ENCODE results near the gene TLCD5.

Gene TLCD5

DNA sequence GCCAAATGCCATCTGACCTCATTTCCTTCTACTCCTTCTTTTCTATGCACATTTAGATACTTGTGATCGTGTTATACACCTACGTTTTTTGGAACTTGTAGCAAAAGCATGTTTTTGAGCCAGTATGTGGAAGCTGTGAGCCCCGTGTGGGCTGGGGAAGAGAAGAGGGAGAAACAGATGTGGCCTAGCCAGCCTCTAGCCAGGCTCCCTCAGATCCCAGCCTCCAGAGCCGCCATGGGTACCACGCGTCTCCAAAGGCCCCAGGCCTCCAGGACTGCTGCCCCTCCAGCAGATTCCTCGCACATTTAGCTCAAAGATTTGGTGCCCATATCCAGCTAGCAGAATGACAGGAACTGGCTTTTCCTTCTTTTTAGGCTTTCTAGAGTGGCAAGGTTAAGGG, 17.0 kb upstream of the TLCD5 start:
- DNase-seq: no peak

DNA sequence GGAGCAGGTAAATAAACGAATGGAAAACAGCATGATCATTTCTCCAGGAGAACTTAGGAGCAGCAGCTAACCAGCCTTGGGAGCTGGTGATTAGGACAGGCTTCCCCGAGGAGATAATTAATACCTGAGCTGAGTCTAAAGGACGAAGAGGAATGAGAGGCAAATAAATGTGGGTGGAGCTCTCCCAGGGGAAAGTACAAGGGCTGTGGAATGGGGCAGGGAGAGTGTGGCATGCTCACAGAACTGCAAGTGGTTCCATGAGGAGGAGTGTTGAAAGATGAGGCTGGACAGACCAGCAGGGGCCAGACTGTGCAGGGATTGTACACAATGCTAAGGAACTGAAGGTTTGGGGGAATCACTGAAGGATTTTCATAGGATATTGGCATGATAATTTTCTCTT, 14.2 kb upstream of the TLCD5 start:
- DNase-seq: no peak

DNA sequence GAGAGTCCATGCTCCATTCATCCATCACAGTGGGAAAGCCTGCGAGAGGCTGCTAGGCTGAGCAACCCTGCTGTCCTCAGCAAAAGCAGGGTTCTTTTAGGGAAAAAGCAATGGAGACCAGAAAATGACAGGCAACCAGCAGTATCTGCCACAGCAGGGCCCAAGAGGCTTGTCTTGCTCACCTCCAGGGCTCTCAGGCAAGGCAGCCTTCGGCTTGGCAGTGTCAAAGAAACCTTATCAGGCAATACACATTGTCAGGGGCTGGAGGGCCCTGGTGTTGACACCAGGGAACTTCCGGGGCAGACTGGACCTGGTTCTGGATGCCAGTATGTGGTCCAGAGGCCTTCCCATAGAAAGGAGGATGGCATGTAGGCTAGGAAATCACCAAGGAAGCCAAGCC, 10.2 kb upstream of the TLCD5 start:
- DNase-seq: no peak

DNA sequence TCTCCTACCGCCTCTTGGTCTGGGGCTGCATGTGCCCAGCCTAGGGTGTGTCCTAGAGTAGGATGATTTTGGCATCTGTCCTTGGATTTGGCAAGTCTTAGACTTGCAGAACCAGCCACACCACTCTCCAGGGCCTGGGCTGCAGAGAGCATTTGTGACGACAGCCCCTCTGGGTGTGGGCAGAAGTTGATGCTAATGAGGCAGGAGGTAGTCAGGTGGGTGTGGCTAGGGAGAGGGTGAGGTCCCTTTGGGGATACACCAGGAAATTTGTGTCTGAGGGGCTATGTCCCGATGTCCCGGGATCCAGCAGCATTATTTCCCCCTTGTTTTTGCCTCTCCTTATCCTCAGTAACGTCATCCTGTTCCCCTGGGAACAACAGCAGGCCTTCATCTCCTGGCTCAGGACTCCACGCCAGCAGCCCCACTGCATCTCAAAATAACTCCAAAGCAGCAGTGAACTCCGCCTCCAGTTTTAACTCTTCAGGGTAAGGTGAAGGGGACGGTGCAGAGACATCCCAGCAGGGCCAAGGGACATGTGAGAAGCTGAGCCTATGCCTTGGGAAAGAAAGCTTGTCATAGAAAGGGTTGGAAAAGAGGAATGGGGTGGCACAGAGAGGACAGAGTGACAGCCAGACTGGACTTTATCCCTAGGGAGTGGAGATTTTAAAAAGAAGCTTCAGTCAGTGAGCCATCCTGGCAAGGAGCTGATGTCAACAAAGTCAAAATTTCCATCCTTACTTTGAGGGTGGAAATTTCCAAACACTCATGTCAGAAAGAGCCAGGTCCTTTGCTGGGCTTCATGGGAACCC, 8.0 kb upstream of the TLCD5 start:
- DNase-seq: no peak

DNA sequence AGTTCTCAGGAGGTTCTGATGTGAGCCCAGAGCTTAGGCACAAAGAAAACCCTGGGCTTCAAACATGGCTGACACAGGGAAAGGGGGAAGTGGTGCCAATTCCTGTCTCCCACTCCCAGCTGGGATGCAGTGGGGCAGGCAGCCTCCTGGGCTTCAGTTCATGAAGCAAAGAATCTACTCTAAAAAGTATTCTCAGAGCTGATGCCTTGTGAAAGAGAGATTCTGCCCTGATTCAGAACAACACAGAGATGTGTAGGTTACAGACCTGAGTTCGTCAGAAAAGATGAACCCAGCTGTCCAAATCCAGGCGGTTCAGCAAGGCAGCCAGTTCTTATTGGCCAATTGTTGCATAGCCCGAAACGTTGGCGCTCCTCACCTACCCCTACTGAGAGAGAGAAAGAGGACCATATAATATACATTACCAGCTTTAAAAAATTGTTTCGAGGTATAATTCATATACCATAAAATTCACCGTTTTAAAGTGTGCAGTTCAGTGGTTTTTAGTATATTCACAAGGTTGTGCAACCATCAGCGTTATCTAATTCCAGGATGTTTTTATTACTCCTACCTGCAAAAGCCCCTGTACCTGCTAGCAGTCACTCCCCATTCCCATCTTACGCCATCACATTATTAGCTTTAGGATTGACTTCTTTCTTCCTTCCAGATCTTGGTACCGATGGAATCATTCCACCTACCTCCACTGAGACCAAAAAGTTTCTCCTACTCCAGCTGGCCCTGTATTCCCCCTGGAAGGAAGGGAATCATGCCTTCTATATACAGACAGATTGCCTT, 7.2 kb upstream of the TLCD5 start:
- no peak for DNase-seq

DNA sequence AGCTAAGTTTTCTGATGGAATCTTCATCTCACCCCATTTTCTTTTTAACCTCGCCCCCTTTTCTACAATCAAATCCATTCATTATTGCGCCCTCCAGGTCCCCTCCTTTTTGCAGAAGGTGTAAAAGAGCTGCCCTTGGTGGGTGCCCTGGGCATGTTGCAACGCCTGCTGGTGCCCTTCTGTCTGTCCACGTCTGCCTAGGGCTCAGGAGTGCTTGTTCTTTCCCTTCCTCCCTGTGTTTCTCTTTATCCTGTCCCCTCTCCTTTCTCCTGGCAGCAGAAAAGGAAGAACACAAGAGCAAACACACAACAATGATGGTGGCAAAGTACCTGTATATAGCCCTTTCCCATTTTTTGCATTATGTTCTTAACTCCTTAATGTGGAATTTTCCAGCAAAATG, 6.2 kb upstream of the TLCD5 start:
- no peak for DNase-seq

DNA sequence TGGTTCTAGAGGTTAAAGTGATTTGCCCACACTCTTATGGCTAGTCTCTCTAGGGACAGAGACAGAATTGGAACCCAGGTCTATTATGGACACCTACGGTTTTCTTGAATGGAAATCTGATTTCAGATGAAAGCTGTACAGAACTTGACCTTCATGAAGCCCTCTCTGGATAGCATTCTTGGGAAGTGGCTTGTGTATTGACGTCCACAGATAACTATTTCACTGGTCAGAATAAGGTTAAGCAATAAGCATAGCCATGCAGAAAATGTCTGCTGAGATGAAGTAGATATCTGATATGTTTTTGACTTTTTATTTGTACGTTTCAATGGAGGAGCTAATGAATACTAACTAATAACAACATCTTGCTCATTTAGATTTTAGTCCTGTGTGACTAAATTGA, 1.1 kb downstream of the TLCD5 start:
- DNase-seq: no peak

DNA sequence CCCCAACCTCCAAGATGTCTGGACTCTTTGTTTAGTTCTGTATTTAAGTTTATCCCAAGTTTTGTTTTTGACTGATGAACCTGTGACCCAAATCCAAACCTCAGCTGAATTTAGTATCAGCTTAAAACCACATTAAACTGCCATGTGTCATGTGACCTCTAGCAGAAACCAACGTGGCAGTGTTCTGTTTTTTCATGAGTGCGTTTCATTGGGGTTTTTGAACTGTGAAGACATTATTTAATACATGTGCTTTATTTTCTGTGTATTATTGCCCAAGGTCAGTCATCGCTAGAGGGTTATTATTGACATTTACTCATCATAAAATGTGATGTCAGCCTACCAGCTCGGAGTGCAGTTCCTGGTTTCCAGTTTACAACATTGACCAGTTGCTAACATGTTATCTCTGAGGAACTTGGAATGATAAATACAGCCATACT, 1.8 kb downstream of the TLCD5 start:
- DNase-seq: no peak

DNA sequence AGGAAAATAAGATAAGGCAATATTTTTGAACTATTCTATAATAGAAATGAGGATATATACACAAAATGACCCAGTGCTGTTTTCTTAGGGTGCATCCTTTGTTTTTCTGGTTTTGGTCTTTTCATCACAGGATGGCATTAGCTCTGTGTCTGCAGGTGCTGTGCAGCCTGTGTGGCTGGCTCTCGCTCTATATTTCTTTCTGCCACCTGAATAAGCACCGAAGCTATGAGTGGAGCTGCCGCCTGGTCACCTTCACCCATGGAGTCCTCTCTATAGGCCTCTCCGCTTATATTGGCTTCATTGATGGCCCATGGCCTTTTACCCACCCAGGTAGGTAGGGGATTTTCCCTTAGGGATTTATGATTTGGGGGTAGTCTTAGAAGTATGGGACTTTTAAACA, 2.2 kb downstream of the TLCD5 start:
- DNase-seq: no peak

DNA sequence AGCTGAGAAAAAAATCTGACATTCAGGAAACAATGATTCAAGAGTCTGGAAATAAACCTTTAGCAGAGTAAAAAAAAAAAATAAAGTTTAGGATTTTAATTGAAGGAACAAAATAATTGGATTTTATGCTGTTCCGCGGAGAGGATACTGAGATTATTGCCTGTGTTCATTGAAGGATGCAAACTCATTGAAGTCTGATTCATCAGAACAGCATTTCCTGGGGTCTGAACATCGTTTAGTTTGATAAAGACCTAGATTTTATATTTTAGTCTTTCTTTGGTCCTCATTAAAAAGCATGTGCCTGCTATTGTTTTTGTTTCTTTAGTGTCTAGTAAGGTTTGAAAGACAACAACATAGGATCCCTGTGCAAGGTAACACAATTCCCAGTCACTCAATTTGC, 4.5 kb downstream of the TLCD5 start:
- DNase-seq: no peak

DNA sequence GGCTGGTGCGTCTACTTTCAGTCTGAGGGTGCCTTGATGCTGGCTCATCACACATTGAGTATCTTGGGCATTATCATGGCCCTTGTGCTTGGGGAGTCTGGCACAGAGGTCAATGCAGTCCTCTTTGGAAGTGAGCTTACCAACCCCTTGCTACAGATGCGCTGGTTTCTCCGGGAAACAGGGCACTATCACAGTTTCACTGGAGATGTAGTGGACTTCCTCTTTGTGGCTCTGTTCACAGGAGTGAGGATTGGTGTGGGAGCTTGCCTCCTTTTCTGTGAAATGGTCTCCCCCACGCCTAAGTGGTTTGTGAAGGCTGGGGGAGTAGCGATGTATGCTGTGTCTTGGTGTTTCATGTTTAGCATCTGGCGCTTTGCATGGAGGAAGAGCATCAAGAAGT, 4.9 kb downstream of the TLCD5 start:
- no peak for DNase-seq

DNA sequence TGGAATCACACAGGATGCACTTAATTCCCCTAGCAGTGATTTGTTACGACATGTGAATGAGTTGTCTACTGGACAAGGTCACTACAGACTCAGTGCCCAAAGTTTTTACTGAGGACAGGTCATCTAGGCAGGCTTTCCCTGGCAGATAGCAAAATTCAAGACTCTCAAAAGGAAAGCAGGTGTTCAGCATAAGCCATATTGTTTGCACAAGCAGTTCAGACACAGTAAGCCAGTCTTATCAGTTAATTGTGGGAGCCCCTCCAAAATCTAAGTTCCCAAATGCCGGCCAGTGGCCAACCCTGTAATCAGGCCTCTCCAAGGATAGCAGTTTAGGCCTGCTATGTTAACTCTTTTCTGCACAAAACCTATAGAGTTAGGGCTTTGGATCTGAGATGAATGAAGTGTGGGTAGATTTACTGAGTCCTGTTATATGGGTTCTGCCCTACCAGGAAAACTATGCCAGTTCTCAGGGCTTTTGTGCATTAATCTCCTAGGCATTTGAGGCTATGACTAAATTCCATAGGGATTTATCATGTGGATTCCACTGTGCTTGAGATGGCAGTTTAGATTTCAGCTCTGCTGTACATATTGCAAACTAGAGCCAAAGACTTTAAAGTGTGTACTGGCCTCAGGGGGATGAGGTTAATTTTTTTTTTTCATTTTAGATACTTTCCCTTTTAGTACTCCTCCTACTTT, 6.3 kb downstream of the TLCD5 start:
- no peak for DNase-seq

DNA sequence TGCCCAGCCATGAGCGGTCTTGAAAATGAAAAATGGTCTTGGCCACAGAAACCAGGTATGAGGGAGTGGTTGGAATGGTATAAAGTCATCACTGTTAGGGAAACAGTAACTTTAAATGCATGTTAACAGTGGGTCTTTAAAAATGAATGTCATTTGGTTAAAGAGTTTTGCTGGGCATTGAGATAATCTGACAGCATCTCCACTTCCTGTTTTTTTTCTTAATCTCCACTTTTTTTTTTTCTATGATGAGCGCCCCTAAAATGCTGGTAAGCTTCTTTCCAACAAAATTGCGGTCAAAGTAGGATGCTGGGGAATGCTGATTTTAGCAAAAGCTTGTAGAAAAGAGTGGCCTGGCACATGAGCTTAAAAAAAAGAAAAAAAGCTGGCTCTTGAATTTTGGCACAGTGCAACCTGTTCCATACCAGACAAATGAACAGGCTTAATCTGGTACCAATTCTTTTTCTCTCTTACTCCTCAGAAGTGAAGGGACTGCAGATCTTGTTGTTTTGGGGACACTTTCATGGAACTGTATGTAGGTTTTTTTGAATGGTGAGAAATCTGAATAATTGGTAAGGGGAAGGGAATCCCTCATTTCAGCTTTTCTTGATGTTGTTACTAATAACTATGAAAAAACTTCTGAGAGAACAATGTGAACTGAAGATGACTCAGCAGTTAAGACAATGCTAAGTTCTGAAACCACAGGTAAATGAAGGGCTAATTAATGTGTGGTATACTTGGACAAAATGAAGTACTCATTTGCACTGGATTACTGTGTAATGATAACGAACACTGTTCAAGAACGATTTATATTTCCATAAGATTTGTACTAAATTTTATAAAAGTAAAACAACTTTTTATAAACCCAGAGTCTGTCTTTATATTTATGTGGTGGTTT, 8.0 kb downstream of the TLCD5 start:
- no peak for DNase-seq

DNA sequence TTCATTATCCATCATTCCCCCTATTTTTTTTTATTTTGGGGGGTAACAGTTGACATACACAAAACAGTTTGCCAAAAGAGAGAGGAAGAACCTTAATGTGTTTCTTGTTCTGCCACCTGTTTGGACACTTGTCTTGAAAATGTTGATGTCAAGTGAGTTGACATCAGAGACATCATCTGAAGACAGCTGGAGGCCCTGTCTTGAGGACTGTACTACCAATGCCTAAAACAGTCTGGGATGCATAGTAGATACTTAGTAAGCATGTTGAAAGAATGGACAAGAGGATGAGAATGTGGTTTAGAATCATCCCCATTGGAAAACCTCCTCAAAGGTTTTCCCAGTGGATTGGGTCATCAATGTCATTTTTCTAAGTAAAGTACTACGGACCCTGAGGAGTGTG, 8.7 kb downstream of the TLCD5 start:
- no peak for DNase-seq

DNA sequence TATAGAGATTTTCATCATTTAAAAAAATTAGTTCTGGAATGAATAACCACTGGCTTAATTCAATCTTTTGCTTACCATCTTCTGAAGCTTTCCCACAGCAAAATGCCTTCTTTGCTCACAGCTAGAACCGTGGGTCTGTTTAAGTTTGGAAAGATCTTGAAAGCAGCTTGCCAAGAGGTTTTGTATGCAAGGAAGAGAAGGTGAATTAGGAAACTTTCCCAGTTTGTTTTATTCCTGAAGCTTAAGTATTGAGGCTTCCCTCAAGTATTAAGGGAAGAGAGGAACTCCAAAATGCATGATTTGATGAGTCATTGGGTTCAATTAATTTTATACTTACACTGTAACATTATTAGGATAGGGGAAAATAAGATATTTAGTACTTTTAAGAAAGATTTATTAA, 9.2 kb downstream of the TLCD5 start:
- no peak for DNase-seq

DNA sequence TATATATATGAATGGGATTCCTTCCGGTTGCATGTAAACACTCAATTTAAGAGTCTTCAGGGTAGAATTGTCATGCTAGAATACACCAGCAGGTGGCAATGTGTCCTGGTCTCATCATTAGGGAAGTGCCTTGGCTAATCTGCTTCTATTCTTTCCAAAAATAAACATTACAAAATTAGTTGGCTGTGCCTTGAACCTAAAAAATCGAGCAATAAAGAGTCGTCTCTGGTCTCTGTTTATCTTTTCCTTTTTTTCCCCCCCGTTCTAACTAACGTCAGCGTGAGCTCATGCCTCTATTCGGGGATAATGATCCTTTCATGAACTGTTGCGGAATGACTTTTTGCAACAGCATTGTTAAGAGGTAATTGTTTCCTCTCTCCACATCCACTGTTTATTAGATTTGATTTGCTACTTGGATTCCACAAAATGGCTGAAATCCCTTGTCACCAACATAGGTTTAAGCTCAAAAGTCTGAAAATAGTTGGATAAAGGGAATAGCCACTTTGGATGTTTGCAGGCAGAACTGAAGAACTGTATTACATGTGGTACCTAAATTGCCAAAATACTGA, 9.9 kb downstream of the TLCD5 start:
- DNase-seq: peak; percentile 46

DNA sequence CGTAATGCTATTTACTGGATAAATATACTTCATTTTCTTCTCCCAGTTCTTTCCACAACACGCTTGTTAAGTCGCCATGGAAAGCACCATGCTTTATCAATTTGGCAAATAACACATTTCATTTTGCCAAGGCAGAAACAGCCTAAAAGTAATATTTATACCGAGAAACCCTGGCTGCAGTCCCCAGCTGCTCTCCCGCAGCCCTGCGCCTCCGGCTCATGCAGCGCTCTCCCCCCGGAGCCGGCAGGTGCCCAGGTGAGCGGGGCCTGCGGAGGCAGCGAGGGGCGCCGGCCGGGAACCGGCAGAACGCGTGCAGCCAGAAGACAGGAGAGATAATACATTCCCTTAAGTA, 10.4 kb downstream of the TLCD5 start:
- peak; percentile 18 for DNase-seq

DNA sequence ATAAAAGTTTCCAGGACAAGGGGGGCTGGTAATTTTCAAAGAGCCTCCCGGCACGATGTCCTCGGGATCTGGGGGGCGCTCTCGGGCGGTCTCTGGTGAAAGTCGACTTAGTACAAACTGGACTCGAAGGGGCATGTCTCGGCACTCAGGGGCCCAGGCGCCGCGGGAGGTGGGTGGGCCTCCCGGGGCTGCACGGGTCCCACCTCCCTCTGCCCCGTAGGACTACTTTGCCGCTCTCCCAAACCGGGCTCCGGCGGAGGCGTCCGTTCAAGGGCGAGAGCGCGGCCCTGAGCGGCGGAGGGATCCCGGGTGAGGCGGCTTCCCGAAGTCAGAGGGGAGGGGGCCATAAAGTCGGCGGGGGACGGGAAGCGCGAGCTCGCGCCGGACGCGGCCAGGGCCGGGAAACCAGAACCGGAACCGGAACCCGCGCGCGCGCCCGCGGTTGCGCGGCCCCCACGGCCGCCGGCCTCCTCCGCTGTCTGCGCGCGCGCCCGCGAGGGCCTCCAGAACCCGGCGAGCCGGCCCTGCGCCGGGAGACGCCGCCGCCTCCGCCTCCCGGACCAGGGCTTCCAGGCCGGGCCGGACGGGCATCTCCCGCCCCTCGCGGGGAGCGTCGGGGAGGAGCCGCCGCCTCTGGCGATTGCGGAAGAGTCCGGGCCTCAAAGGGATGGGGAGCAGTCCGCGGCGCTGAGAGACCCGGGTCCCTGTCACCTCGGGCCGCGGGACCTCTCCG, 11.0 kb downstream of the TLCD5 start, which contains the start of gene ARHGEF12:
ARHGEF12 (plus strand) TSS at position 506 of the 733 bp plus-strand sequence. CDS start 831 bp downstream, outside the sequence.
- DNase-seq: peak; percentile 49

DNA sequence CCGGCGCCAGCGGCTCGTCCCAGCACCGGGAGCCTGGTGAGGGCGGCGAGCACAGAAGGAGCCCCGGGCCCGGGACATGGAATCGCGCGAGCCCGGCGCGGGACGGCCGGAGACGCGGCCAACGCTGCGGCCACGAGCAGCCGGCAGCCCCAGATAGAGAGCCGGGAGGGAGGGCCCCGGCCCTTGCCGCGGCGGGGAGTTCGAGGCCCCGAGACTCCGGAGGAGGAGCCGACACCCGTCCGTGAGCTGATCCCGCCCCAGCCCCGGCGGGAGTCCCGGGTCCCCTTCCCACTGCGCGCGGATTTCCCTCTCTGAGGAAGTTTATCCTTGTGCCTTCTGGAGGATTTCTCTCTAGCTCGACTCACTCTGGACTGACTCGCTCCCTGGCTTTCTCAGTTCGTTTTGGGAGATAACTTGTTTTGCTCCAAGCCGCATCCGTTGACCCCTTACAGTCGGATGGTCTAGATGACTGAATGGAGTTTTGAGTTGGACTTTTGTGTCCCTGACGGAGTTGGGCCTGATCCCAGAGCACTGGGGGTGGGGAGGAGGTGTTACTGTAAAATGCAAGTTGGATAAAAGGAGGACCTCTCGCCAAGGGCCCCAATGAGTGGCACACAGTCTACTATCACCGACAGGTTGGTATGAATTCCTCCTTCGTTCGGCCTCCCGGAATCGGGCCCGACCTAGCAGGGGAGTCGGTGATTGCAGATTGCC, 11.7 kb downstream of the TLCD5 start:
- no peak for DNase-seq

DNA sequence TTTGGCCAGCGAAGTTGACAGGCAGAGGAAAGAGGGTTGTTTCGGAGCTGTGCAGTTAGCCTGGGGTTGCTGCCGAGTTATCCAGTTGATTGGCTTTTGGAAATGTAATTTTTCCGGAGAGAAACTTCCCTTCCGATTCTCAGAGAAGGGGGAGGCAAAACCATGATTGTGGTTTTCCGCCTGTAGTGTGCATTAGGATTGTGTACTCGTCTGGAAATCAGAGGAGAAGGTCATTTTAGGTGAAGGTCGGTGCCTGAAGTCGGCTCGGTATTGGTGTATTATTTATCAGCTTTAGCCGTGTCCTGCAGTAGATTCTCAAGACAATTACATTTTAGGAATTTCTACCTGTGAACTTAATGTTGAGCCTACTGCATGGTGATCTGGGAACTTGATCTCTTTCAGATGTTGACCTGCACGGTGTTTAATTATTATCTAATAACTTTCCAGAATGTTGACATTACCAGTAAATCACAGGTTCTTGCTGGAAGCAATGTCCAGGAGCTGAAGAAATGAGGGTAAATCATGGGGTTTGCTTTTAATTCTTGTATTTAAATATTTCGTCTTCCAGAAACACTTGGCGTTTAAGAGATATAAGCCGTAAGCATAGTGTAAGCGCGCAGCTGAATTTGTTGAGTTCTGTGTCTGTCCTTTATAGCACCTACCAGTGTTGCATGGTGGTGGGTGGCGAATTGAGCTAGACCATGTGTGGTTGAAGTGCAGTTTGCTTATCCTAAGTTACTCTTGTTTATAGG, 12.4 kb downstream of the TLCD5 start:
- no peak for DNase-seq

Measured in T-helper 9 cell (primary cell).